Mucosa of descending colon (tissue), 3 donors: ENCODE measurements around the gene SSR2. TPM values are rescaled to one million over a fixed set of nuclear protein-coding genes. Genes with fewer than 3 reads are reported as not detected.

ENCODE experiments used
- ATAC-seq: fragments of 200-7000 bp; cut with Tn5 transposase; one replicate; pipeline ENCODE4 v1.9.1; 2020; ENCODE audit warnings: mild to moderate bottlenecking, moderate library complexity
- DNase-seq, 3 donors: peaks; one replicate each; pipeline ENCODE4 v3.0.0-alpha.2; 2020
- H3K36me3 ChIP-seq: fragments of 200-600 bp; one replicate; pipeline ENCODE4 v1.8.0; 2021; ENCODE audit warnings: low read depth, mild to moderate bottlenecking
- H3K4me1 ChIP-seq: fragments of 200-600 bp; one replicate; pipeline ENCODE4 v1.8.0; 2021; ENCODE audit warnings: low read depth, mild to moderate bottlenecking
- H3K4me3 ChIP-seq: fragments of 200-600 bp; one replicate; pipeline ENCODE4 v1.8.0; 2021; ENCODE audit warnings: mild to moderate bottlenecking
- H3K9me3 ChIP-seq: fragments of 200-600 bp; one replicate; pipeline ENCODE4 v1.8.0; 2021; ENCODE audit warnings: mild to moderate bottlenecking
- CTCF ChIP-seq: fragments of 200-600 bp; IDR thresholded peaks from one replicate; pipeline ENCODE4 v1.8.0; 2022; ENCODE audit warnings: antibody characterized with exemption, mild to moderate bottlenecking
- intact Hi-C, 2 donors: fragments of 100-400 bp; cut with DNase I in 1 of 2; cut with micrococcal nuclease in 1 of 2; formaldehyde crosslinking; loops; one replicate each; pipeline versions ENCODE4 v1.11.0 to v1.11.1; 2022; cut with DNase I, micrococcal nuclease
- total RNA-seq, 3 donors: library from RNA; stranded (reverse); fragmentation: NEBNext Ultra II Directional in 2 of 3; extraction: Animal tissue kit (Norgen Biotek cat#: 25700) in 2 of 3; gene quantifications; one replicate each; pipeline versions ENCODE4 v1.2.1 to v1.2.4, GENCODE V29; 2021 to 2023
- donor health status: DM: no; HTN: no; CAD: no; lungs with moderate emphysema.
- donor health status: DM: no; HTN: no; CAD: no.
- donor health status: DM: no; HTN: yes; CAD: no.

SSR2 gene
- total RNA-seq, 3 donors from 2014 or later: 144 to 203 (median 164) TPM

GRCh38 chr1:156052862-156053767 lies 32.4 kb upstream of the SSR2 start:
- ATAC-seq (peak; percentile 31), DNase-seq (peak; percentile 68 to 85 (median 79))
- Histone ChIP-seq H3K36me3 (no peaks in the 10 kb centered on the region), H3K9me3 (no peaks in the 10 kb centered on the region), H3K4me1 (peaks cover 7% of the 10 kb centered on the region), H3K4me3 (peak overlapping the region; percentile 34)
- TF ChIP-seq CTCF: no peak
- intact Hi-C loops: no loop called here

- intact Hi-C loops: no loop called here
- ATAC-seq (no peak), DNase-seq (no peak)
- Histone ChIP-seq H3K4me1 (peaks cover 7% of the 10 kb centered on the region), H3K36me3 (no peaks in the 10 kb centered on the region), H3K4me3 (no peak overlapping the region), H3K9me3 (no peaks in the 10 kb centered on the region)
- no peak for TF ChIP-seq CTCF
Measured at GRCh38 chr1:156051011-156051725, 30.4 kb upstream of the SSR2 start.

- Histone ChIP-seq H3K4me3 (no peak overlapping the region), H3K4me1 (peaks cover 7% of the 10 kb centered on the region), H3K9me3 (no peaks in the 10 kb centered on the region), H3K36me3 (no peaks in the 10 kb centered on the region)
- intact Hi-C loops: no loop called here
- no peak for DNase-seq
- no peak for ATAC-seq
- no peak for TF ChIP-seq CTCF
Measured at GRCh38 chr1:156050376-156050775, 29.6 kb upstream of the SSR2 start.

- no peak overlapping the region for H3K4me3 ChIP-seq
- no peak for ATAC-seq
- TF ChIP-seq CTCF: no peak
Measured at GRCh38 chr1:156048663-156049258, 28.0 kb upstream of the SSR2 start.

GRCh38 chr1:156045076-156045475 lies 24.3 kb upstream of the SSR2 start:
- ATAC-seq (no peak), DNase-seq (no peak)
- H3K36me3 ChIP-seq: peaks cover 8% of the 10 kb centered on the region
- no peak overlapping the region for H3K4me3 ChIP-seq
- H3K4me1 ChIP-seq: no peaks in the 10 kb centered on the region
- no peaks in the 10 kb centered on the region for H3K9me3 ChIP-seq
- no peak for TF ChIP-seq CTCF
- intact Hi-C loops: no loop called here

More at GRCh38 chr1:156048663-156049258, 28.0 kb upstream of the SSR2 start:
- no peaks in the 10 kb centered on the region for H3K9me3 ChIP-seq
- DNase-seq: no peak
- intact Hi-C loops: no loop called here
- no peaks in the 10 kb centered on the region for H3K36me3 ChIP-seq
- peaks cover 7% of the 10 kb centered on the region for H3K4me1 ChIP-seq
